ENCODE results near the gene RALGPS1.

The RALGPS1 gene

GRCh38 chr9:127022913-127023660 is 108.5 kb downstream of the RALGPS1 start:
- DNase-seq: no peak

DNA sequence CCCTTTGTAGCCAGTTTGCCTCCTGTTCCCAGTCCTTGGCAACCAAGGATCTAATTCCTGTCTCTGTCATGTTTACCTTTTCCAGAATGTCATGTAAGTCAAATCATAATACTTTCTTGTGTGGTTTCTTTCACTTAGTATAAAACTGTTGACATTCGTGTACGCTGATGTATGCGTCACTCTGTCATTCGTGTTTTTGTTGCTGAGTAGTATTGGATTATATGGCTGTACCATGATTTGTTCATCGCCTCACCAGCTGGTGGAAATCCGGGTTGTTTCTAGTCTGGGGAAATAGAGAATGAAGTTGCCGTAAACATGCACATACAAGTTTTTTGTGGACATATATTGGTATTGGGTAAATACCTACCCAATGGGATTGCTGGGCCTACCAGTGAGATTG is 110.5 kb downstream of the RALGPS1 start:
- no peak for DNase-seq

- no peak for DNase-seq
Measured at GRCh38 chr9:127027694-127028093, 113.1 kb downstream of the RALGPS1 start.

- DNase-seq: no peak
Measured at GRCh38 chr9:127029548-127029947, 115.0 kb downstream of the RALGPS1 start.

GRCh38 chr9:127030814-127031740 is 116.5 kb downstream of the RALGPS1 start:
- no peak for DNase-seq

- DNase-seq: no peak
Measured at GRCh38 chr9:127032256-127032655, 117.7 kb downstream of the RALGPS1 start.

DNA sequence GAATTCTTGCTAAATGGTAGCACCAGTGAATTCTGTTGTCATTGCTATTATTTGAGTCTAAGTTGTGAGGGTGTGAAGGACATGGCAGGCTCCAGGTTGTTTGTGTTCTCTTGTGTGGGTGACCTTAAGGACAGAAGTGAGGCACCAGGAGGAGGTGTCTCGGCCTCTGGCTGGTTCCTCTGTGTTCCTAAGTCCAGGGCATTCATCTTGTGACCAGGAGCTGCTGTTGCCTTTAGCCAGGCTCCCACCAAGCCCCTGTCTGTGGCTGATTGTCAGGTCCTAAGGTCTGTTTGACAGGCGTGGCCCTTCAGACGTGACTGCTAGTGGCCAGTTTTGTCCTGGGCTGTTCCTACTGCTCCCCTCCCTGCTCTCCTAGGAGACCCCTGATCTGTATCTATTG is 118.5 kb downstream of the RALGPS1 start:
- no peak for DNase-seq

GRCh38 chr9:127033789-127034188 is 119.2 kb downstream of the RALGPS1 start:
- DNase-seq: no peak

DNA sequence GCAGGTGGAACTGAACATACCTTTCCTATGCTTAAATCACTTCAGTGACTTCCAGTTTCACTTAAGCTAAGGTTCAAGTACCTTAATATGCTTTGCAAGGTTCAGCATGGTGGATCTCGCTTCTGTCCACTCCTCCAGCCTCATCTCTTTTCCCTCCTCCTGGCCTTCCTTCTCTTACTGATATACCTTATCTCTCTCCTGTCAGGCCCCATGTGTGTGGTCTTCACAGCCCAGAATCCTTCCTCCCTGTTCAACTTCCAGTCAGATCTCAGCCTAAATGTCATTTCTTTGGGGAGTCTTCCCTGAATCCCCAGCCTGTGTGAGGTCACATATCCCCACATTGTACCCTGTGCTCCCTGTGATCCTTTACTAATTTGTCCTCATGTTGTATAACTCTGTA is 120.1 kb downstream of the RALGPS1 start:
- DNase-seq: no peak

- DNase-seq: no peak
Measured at GRCh38 chr9:127035423-127035822, 120.8 kb downstream of the RALGPS1 start.

DNA sequence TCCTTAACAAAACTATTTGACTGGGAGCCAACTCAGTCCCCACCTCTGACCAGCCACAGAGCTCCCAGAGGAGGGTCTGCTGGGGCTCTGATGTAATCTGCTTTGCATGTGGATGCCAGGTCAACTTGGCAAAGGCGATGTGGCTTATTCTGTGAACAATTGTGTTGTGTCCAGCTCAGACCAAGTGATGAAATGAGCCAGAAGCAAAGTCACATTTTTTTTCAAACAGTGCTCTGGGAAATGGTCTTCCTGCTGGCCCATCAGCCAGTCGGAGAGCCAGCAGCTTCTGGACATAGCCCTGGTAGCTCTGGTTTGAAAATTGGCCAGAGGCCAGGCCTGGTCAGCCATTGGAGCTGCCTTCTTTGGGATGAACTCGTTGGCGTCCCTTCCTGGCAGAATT is 121.4 kb downstream of the RALGPS1 start:
- no peak for DNase-seq

DNA sequence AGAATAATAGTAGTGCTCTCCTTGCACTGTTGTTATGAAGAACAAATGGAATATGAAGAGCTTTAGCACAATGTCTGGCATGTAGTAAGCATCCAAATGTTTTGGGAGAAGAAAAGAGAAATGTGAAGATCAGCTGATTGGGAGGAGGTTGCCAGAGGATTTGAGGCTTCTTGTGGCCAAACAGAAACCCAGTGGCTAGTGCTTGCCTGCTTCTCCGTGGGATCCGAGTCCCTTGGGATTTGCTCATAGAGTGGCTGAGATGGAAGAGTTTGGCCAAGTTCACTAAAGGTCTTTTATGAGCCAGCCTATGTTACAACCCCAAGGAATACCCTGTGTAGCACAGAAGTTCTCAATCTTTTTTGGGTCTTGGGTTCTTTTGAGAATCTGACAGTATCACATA is 121.9 kb downstream of the RALGPS1 start:
- DNase-seq: no peak

DNA sequence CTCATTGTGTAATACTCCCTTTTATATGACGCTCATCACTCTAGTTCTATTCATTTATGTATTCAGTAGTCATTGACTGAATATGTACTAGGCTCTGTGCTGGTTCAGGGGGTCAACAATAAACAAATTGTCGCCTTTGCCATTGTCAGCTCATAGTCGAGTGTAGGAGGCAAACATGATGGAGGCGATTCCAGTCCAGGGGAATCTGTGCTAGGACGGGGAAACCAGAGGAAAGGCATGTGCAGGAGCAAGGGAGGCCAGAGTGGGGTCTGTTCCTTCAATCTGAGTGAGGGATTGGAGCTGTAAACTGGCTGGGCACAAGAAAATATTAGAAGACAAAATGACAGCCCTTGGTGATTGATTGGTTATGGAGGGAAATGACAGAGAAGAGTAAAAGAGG is 123.9 kb downstream of the RALGPS1 start:
- no peak for DNase-seq

DNA sequence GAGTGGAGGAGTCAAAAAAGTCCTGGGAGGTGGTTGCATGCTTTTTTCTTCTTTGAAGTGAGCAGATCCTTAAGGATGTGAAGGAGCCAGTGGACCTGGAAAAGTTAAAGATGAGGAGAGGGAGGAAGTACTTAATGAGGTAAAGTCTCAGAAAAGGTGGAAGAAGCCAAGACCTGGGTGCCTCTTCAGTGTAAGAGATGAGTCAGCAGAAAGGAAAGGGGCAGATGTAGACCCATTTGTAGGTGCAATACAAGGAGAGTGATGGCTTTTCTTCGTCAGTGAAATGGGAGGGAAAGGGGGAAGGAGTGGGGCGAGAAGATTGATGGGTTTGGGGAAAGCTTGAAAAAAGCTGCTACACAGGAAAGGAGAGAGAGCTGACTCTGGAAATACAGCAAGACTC is 124.9 kb downstream of the RALGPS1 start:
- DNase-seq: no peak

DNA sequence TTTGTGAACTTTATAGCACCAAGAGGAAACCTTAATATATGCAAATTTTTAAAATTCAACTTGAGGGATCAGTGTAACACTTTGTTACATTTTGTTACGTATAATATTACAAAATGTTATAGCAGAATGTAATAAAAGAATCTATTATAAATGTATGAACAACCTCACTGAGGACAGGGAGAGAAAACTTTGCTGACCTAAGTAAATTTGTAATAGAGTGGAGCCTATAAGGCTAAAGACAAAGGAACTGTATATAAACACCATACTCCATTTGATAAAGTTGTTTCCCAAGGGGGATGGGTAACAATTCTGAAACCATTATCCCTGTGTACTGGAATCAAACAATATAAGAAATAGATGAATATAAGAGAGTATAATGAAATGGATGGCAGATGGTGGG is 130.6 kb downstream of the RALGPS1 start:
- DNase-seq: no peak

DNA sequence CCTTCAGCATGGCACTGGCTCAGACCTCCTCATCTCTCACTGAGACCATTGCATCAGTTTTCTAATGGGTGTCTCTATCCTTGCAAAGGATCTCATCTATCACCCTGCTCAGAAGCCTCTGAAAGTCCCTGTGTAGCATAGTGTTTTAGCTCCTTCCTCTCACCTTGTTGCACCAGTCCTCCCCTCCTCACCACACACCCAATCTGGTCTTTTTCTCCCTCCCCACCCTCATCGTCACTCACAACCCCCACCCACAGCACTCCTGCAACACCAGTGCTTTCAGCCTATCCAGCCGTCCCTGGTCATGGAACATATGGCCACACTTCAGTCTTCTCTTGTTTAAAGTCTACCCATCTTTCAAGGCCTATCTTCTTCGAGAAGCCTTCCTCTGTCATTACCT is 133.4 kb downstream of the RALGPS1 start:
- no peak for DNase-seq

DNA sequence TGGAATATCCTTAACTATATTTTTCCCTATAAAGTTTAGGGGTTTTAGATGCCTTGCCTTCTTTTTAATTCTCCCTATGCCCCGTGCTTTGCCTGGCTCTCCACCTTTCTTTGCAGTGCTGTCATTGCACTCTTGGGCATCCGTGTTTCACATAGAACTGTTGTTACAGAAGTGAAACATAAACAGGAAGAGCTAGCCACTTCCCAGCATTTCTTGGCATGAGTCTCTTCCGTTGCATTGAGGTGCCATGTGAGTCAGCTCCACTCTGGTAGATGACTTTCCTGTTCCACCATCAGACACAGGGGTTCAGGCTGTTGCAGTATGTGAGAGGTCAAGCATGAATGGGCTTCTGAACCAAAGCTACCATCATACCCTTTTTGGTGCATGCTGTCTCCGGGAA is 134.5 kb downstream of the RALGPS1 start:
- no peak for DNase-seq

GRCh38 chr9:127049581-127049980 is 135.0 kb downstream of the RALGPS1 start:
- no peak for DNase-seq

DNA sequence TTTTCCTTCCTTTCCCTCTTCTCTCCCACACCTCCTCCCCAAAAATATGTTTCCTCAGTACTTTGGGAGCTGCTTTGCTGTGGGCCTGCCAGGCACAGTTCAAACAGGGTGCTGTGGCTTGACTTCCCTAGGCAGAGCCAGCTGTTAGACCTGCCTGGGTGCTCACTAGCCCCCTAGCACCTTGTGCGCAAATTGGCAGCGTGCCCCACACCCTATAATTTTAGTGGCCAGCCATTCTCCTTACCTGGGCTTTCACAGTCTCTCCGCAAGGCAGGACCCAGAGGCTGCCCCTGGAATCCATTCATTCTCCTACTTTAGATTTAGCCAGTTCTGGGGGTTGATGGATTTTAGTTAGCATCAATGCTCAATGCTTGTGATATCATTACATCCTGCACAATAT is 135.6 kb downstream of the RALGPS1 start:
- DNase-seq: no peak

- DNase-seq: no peak
Measured at GRCh38 chr9:127050591-127051001, 136.0 kb downstream of the RALGPS1 start.

GRCh38 chr9:127051881-127052595 is 137.5 kb downstream of the RALGPS1 start:
- no peak for DNase-seq

DNA sequence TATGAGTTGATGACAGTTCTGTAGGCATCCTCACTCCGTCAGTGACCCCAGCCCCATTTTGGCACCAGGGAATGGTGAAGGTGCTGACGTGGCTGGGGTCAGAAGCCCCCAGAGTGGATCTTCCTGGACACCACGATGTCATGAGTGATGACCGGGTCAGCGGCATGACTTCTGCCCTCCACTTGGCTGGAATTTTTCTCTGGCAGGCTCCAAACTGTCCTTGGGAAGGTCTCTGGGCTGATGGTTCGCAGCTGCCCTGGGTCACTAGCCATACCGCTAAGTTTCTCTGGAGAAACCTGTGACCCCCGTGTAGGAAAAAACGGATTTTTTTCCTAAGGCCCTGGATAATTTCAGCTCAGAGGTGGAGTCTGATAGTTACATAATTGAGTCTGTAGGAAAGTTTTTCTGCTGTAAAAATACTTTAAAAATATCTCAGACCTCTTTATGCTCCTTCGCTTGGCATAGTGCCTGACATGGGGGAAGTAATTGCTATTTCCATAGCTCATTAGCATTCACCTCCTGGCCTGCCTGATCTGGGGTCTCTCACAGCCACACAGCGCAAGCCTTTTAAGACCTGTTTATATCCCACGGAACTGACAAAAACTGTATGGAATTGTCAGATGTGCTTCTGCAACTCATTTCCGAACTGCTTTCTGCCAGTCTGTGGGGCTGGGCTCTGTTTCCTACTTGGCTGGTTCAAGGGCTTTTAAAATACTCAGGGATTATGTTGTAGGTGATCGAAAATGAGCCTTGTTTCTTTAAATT is 138.7 kb downstream of the RALGPS1 start:
- no peak for DNase-seq

DNA sequence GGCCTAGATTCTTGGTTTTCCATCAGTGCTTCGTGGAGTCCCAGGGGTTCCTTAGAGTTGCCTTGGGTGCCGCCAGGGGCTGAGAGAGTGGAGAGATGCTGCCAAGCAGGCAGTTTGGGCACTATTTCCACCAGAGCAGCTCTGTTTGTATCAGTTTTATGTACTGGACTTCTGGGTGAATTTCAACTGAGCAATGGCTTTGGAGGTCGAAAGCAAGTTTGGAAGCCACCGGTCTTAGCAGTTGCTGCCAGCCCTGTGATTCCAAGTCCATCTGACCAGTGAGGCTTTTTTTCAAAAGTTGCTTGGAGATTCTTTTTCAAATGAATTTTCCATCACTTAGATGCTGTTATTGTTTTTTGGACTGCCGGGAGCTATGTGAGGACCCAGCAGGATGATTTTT is 139.4 kb downstream of the RALGPS1 start:
- DNase-seq: no peak

All from COR-L47 (cell line).